Caco-2 (cell line): Measurements from ENCODE around the gene TMEM205. TPM values are rescaled to one million over a fixed set of nuclear protein-coding genes. Genes with fewer than 3 reads are reported as not detected.
A peak's percentile ranks its signal among the peaks of the same experiment; 100 is the strongest.

ENCODE experiments used
- BruUV-seq: library from RNA; stranded (reverse); fragments of 400-500 nt; replicated peaks from 2 replicates; lab custom pipeline; 2021; lab: Mats Ljungman, UMichigan
- CTCF ChIA-PET: fragments of 300-600 bp; sonication (Branson Sonifier 250); formaldehyde crosslinking; loops from one replicate; lab custom pipeline; 2022; ENCODE audit warnings: antibody characterized with exemption; lab: Charles Lee
- POLR2A ChIA-PET: fragments of 300-600 bp; sonication (Branson Sonifier 250); formaldehyde crosslinking; loops from one replicate; lab custom pipeline; 2022; ENCODE audit warnings: antibody characterized with exemption; lab: Charles Lee
- DNase-seq, 2 experiments: peaks; one replicate each; pipeline versions ENCODE4 v3.0.0 to v3.0.0-alpha.2; 2020 to 2022
- H3K27me3 ChIP-seq: replicated peaks from 2 replicates; pipeline ENCODE4 v1.6.0; 2011; ENCODE audit warnings: low read length; ENCODE audit not compliant: control insufficient read depth, insufficient read depth
- H3K36me3 ChIP-seq: 2 replicates; pipeline ENCODE4 v1.5.1; 2011; ENCODE audit warnings: low read length; ENCODE audit not compliant: control insufficient read depth, insufficient read depth
- H3K4me1 ChIP-seq: fragments of 250-450 bp; sonication (Bioruptor Pico); 2 replicates; pipeline ENCODE4 v1.5.1; 2020; ENCODE audit warnings: mild to moderate bottlenecking
- H3K4me3 ChIP-seq: 2 replicates; pipeline ENCODE4 v1.5.1; 2011; ENCODE audit warnings: low read depth, mild to moderate bottlenecking, control low read depth, low read length
- H3K9me3 ChIP-seq: fragments of 250-450 bp; sonication (Bioruptor Pico); 2 replicates; pipeline ENCODE4 v1.5.1; 2020; ENCODE audit warnings: mild to moderate bottlenecking, moderate library complexity
- H3K27ac Mint-ChIP-seq: one replicate; pipeline ENCODE4 v1.8.0; 2022; ENCODE audit warnings: mixed read lengths; ENCODE audit not compliant: unreplicated experiment
- H3K27me3 Mint-ChIP-seq: one replicate; pipeline ENCODE4 v1.8.0; 2022; ENCODE audit warnings: mixed read lengths; ENCODE audit not compliant: insufficient read depth, unreplicated experiment
- H3K36me3 Mint-ChIP-seq: one replicate; pipeline ENCODE4 v1.8.0; 2022; ENCODE audit warnings: mild to moderate bottlenecking, mixed read lengths; ENCODE audit not compliant: insufficient read depth, unreplicated experiment
- H3K4me1 Mint-ChIP-seq: one replicate; pipeline ENCODE4 v1.8.0; 2022; ENCODE audit warnings: low read depth, mixed read lengths; ENCODE audit not compliant: unreplicated experiment
- H3K4me3 Mint-ChIP-seq: one replicate; pipeline ENCODE4 v1.8.0; 2022; ENCODE audit warnings: mild to moderate bottlenecking, moderate library complexity, mixed read lengths; ENCODE audit not compliant: unreplicated experiment
- H3K9me3 Mint-ChIP-seq: one replicate; pipeline ENCODE4 v1.8.0; 2022; ENCODE audit warnings: mixed read lengths; ENCODE audit not compliant: unreplicated experiment
- intact Hi-C: fragments of 100-400 bp; cut with micrococcal nuclease; formaldehyde crosslinking; loops from one replicate; pipeline ENCODE4 v1.10.0; 2022; ENCODE audit not compliant: unreplicated experiment
- total RNA-seq: library from RNA; stranded (reverse); gene quantifications from 2 replicates; pipeline ENCODE4 v1.2.3, GENCODE V29; 2022
- TF ChIP-seq, protein P1 (sequence below), 2 experiments: fragments of 200-600 bp in 1 of 2; IDR thresholded peaks; 1 replicate in 1 of 2; 2 replicates in 1 of 2; pipeline versions ENCODE4 v1.5.1 to v1.8.0; 2011 to 2022; ENCODE audit warnings: antibody characterized with exemption in 1 of 2, control low read depth in 1 of 2, inconsistent platforms in 1 of 2, low read depth in 1 of 2, low read length in 1 of 2, mild to moderate bottlenecking in 1 of 2, moderate library complexity in 1 of 2; ENCODE audit not compliant: insufficient read depth in 1 of 2, severe bottlenecking in 1 of 2, unreplicated experiment in 1 of 2

The TMEM205 gene
- total RNA-seq, 1 experiment from 2014 or later = 68.3 TPM

DNA sequence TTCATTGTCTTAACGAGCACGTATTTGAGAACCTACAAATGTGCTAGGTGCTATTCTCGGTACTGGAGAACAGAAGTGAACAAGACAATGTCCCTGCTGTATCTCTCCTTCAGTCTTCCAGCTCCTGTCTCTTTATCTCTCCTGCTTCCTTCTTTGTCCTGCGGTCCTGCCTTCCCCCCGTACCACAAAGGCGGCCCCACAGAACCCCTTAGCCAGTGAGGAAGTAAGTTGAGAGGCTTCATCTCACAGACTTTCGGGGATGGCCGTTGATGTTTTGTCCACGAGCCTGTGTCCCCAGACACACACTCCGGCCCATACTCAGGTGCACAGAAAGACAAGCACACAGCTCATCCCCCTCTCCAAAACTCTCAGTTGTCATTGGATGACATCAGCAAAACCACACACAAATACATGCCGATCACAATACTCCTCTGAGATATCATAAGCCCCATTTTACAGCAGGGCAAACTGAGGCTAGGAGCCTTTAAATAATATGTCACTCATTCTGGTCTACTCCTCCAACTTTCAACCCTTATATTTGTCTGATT lies 27.9 kb upstream of the TMEM205 start:
- H3K27me3 Mint-ChIP-seq = no peaks in the 10 kb centered on the region
- TF ChIP-seq, protein P1, sequence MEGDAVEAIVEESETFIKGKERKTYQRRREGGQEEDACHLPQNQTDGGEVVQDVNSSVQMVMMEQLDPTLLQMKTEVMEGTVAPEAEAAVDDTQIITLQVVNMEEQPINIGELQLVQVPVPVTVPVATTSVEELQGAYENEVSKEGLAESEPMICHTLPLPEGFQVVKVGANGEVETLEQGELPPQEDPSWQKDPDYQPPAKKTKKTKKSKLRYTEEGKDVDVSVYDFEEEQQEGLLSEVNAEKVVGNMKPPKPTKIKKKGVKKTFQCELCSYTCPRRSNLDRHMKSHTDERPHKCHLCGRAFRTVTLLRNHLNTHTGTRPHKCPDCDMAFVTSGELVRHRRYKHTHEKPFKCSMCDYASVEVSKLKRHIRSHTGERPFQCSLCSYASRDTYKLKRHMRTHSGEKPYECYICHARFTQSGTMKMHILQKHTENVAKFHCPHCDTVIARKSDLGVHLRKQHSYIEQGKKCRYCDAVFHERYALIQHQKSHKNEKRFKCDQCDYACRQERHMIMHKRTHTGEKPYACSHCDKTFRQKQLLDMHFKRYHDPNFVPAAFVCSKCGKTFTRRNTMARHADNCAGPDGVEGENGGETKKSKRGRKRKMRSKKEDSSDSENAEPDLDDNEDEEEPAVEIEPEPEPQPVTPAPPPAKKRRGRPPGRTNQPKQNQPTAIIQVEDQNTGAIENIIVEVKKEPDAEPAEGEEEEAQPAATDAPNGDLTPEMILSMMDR (IDR thresholded peaks at IDR 0.05; ENCODE audit: insufficient read depth in 1 of 2, low read depth in 1 of 2, low read length in 1 of 2, severe bottlenecking in 1 of 2, unreplicated experiment in 1 of 2) = no peak
- H3K9me3 Mint-ChIP-seq = no peaks in the 10 kb centered on the region
- Histone ChIP-seq H3K4me1 (peaks cover 10% of the 10 kb centered on the region; the same call in 1 of the 2 replicates), H3K27me3 (no peaks in the 10 kb centered on the region), H3K36me3 (no peaks in the 10 kb centered on the region), H3K4me3 (peak overlapping the region; percentile 85), H3K9me3 (no peaks in the 10 kb centered on the region)
- POLR2A ChIA-PET = interaction anchor here (0.7 to 1.7 kb wide), 10 partner anchors 10 to 1776 kb away, joined by 3 to 19 read pairs (median 10); partner anchors contain the start of genes CCDC159, ECSIT, EPOR and IER2
- H3K27ac Mint-ChIP-seq = peak overlapping the region; percentile 8
- no peaks in the 10 kb centered on the region for H3K4me1 Mint-ChIP-seq
- H3K36me3 Mint-ChIP-seq = peaks cover 14% of the 10 kb centered on the region
- no peak overlapping the region for H3K4me3 Mint-ChIP-seq
- no peak for DNase-seq
- intact Hi-C loops = loop anchor here (2.0 kb wide), 2 partner anchors 27 to 81 kb away; partner anchors contain the start of genes CCDC159 and TMEM205
- BruUV-seq = no TSS peak
- CTCF ChIA-PET = interaction anchor here (0.7 to 2.1 kb wide), 11 partner anchors 10 to 463 kb away, joined by 3 to 30 read pairs (median 8); partner anchors contain the start of genes EPOR, ODAD3 and PRKCSH

DNA sequence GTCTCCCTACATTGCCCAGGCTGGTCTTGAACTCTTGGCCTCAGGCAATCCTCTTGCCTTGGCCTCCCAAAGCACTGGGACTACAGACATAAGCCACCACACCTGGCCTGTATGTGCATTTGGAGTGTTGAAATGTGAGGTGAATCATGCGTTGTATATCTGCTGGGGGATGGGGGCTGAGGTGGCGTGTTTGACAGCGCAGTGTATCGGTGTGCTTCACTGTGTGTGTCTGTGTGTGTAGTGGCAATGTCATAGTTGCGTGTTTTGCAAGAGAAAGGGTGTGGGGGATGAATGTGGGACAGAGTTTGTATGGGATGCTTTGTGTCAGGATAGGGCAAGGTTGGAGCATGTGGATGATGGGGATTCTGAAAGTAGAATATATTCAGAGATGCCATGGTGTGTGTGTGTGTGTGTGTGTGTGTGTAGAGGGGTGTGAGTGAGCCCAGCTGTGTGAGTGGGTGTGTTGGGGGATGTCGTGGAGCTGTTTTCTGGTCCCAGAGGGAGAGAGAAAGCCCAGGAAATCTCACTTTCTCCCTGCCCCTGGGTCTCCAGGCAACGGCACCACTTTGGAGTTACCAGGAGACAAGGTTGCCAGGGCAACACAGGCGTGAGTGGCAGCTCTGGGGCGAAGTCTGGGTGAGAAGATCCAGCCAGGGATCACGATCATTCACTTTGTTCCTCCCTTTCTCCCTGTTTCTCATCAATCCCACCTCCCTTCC lies 27.3 kb upstream of the TMEM205 start:
- no peak for DNase-seq
- TF ChIP-seq, protein P1 (IDR thresholded peaks at IDR 0.05; ENCODE audit: insufficient read depth in 1 of 2, low read depth in 1 of 2, low read length in 1 of 2, severe bottlenecking in 1 of 2, unreplicated experiment in 1 of 2) = no peak
- Histone ChIP-seq H3K27me3 (no peaks in the 10 kb centered on the region), H3K4me3 (no peak overlapping the region), H3K36me3 (no peaks in the 10 kb centered on the region), H3K4me1 (peaks cover 10% of the 10 kb centered on the region; the same call in 1 of the 2 replicates), H3K9me3 (no peaks in the 10 kb centered on the region)
- BruUV-seq = no TSS peak
- intact Hi-C loops = no loop called here
- ChIA-PET POLR2A (no interaction called here), CTCF (interaction anchor here (1.6 to 2.1 kb wide), 2 partner anchors 10 to 79 kb away, joined by 4 to 26 read pairs; partner anchors contain the start of gene EPOR)
- Mint-ChIP-seq H3K4me1 (no peaks in the 10 kb centered on the region), H3K9me3 (no peaks in the 10 kb centered on the region), H3K27me3 (no peaks in the 10 kb centered on the region), H3K4me3 (peak overlapping the region; percentile 41), H3K27ac (peak overlapping the region; percentile 8), H3K36me3 (peaks cover 14% of the 10 kb centered on the region)

DNA sequence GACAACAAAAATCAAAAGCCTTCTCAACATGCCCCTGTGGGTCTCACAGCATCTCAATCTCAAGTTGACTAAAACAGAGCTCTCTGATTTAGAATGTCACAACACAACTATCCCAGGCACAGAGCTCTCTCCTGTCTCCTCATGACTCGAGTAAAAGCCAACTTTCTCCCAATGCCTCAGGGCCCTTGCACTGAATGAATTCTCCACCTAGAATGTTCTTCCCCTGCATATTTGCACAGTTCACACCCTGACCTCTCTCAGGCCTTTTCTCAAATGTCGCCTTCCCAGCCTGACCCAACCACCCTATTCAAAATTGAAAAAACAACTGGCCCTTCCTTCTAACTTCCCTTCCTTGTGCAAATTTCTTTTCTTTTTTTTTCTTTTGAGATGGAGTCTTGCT lies 24.7 kb upstream of the TMEM205 start:
- no peak overlapping the region for H3K4me3 Mint-ChIP-seq
- no peaks in the 10 kb centered on the region for H3K9me3 Mint-ChIP-seq
- no peak overlapping the region for H3K27ac Mint-ChIP-seq
- CTCF ChIA-PET = interaction anchor here (0.7 to 2.2 kb wide), 2 partner anchors 10 to 13 kb away, joined by 3 to 7 read pairs; partner anchors contain the start of gene EPOR
- H3K36me3 Mint-ChIP-seq = peaks cover 14% of the 10 kb centered on the region
- Histone ChIP-seq H3K36me3 (no peaks in the 10 kb centered on the region), H3K4me3 (no peak overlapping the region), H3K9me3 (no peaks in the 10 kb centered on the region), H3K27me3 (no peaks in the 10 kb centered on the region), H3K4me1 (peaks cover 9% of the 10 kb centered on the region; the same call in 1 of the 2 replicates)
- intact Hi-C loops = no loop called here
- TF ChIP-seq, protein P1 (IDR thresholded peaks at IDR 0.05; ENCODE audit: insufficient read depth in 1 of 2, low read depth in 1 of 2, low read length in 1 of 2, severe bottlenecking in 1 of 2, unreplicated experiment in 1 of 2) = no peak
- BruUV-seq = no TSS peak
- POLR2A ChIA-PET = no interaction called here
- H3K27me3 Mint-ChIP-seq = no peaks in the 10 kb centered on the region
- no peaks in the 10 kb centered on the region for H3K4me1 Mint-ChIP-seq
- DNase-seq = no peak
